ENCODE results near the gene ZNF362. TPM values are rescaled to one million over a fixed set of nuclear protein-coding genes. Genes with fewer than 3 reads are reported as not detected.

The ZNF362 gene
- total and polyA plus RNA-seq, 2 of the 13 experiments (the other 11 are each of a cell fraction or from before 2014, with no cell fraction given): 8.3 to 14.2 TPM

GRCh38 chr1:33255347-33256220, 708 bp upstream of the ZNF362 start (continued):
- TF ChIP-seq, protein P1, sequence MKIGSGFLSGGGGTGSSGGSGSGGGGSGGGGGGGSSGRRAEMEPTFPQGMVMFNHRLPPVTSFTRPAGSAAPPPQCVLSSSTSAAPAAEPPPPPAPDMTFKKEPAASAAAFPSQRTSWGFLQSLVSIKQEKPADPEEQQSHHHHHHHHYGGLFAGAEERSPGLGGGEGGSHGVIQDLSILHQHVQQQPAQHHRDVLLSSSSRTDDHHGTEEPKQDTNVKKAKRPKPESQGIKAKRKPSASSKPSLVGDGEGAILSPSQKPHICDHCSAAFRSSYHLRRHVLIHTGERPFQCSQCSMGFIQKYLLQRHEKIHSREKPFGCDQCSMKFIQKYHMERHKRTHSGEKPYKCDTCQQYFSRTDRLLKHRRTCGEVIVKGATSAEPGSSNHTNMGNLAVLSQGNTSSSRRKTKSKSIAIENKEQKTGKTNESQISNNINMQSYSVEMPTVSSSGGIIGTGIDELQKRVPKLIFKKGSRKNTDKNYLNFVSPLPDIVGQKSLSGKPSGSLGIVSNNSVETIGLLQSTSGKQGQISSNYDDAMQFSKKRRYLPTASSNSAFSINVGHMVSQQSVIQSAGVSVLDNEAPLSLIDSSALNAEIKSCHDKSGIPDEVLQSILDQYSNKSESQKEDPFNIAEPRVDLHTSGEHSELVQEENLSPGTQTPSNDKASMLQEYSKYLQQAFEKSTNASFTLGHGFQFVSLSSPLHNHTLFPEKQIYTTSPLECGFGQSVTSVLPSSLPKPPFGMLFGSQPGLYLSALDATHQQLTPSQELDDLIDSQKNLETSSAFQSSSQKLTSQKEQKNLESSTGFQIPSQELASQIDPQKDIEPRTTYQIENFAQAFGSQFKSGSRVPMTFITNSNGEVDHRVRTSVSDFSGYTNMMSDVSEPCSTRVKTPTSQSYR (CRISPR knock-in tag; IDR thresholded peaks at IDR 0.05; ENCODE audit: borderline replicate concordance): no peak
- TF ChIP-seq ZBTB44 (CRISPR knock-in tag; IDR thresholded peaks at IDR 0.05) (no peak), CBFB (CRISPR knock-in tag; IDR thresholded peaks at IDR 0.05) (no peak), SALL1 (CRISPR knock-in tag; IDR thresholded peaks at IDR 0.05) (peak; percentile 23; the same call in 1 of the 2 replicates), ZNF883 (CRISPR knock-in tag; IDR thresholded peaks at IDR 0.05; ENCODE audit: not compliant biosample characterization) (no peak), ZNF205 (CRISPR knock-in tag; IDR thresholded peaks at IDR 0.05) (no peak), HES4 (CRISPR knock-in tag; IDR thresholded peaks at IDR 0.05; ENCODE audit: borderline replicate concordance) (no peak), TOPORS (CRISPR knock-in tag; IDR thresholded peaks at IDR 0.05) (no peak; the same call in 1 of the 2 replicates), LBX2 (CRISPR knock-in tag; IDR thresholded peaks at IDR 0.05; ENCODE audit: borderline replicate concordance) (no peak), ZMYM4 (CRISPR knock-in tag; IDR thresholded peaks at IDR 0.05) (peak; percentile 41; the same call in 1 of the 2 replicates), PCBP1 (IDR thresholded peaks at IDR 0.05; ENCODE audit: borderline replicate concordance, low read depth, low read length) (0 out of 2 replicates have a peak, but pooled peaks have one; percentile 49), ZNF746 (CRISPR knock-in tag; IDR thresholded peaks at IDR 0.05) (0 out of 2 replicates have a peak, but pooled peaks have one; percentile 17), ZNF572 (CRISPR knock-in tag; IDR thresholded peaks at IDR 0.05) (no peak)
- TF ChIP-seq, protein P2, sequence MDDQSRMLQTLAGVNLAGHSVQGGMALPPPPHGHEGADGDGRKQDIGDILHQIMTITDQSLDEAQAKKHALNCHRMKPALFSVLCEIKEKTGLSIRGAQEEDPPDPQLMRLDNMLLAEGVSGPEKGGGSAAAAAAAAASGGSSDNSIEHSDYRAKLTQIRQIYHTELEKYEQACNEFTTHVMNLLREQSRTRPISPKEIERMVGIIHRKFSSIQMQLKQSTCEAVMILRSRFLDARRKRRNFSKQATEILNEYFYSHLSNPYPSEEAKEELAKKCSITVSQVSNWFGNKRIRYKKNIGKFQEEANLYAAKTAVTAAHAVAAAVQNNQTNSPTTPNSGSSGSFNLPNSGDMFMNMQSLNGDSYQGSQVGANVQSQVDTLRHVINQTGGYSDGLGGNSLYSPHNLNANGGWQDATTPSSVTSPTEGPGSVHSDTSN (CRISPR knock-in tag; IDR thresholded peaks at IDR 0.05; ENCODE audit: borderline replicate concordance): no peak
- TF ChIP-seq, protein P3, sequence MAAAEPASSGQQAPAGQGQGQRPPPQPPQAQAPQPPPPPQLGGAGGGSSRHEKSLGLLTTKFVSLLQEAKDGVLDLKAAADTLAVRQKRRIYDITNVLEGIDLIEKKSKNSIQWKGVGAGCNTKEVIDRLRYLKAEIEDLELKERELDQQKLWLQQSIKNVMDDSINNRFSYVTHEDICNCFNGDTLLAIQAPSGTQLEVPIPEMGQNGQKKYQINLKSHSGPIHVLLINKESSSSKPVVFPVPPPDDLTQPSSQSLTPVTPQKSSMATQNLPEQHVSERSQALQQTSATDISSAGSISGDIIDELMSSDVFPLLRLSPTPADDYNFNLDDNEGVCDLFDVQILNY (CRISPR knock-in tag; conservative IDR thresholded peaks at IDR 0.05): no peak
- TF ChIP-seq, protein P4, sequence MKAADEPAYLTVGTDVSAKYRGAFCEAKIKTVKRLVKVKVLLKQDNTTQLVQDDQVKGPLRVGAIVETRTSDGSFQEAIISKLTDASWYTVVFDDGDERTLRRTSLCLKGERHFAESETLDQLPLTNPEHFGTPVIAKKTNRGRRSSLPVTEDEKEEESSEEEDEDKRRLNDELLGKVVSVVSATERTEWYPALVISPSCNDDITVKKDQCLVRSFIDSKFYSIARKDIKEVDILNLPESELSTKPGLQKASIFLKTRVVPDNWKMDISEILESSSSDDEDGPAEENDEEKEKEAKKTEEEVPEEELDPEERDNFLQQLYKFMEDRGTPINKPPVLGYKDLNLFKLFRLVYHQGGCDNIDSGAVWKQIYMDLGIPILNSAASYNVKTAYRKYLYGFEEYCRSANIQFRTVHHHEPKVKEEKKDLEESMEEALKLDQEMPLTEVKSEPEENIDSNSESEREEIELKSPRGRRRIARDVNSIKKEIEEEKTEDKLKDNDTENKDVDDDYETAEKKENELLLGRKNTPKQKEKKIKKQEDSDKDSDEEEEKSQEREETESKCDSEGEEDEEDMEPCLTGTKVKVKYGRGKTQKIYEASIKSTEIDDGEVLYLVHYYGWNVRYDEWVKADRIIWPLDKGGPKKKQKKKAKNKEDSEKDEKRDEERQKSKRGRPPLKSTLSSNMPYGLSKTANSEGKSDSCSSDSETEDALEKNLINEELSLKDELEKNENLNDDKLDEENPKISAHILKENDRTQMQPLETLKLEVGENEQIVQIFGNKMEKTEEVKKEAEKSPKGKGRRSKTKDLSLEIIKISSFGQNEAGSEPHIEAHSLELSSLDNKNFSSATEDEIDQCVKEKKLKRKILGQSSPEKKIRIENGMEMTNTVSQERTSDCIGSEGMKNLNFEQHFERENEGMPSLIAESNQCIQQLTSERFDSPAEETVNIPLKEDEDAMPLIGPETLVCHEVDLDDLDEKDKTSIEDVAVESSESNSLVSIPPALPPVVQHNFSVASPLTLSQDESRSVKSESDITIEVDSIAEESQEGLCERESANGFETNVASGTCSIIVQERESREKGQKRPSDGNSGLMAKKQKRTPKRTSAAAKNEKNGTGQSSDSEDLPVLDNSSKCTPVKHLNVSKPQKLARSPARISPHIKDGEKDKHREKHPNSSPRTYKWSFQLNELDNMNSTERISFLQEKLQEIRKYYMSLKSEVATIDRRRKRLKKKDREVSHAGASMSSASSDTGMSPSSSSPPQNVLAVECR (CRISPR knock-in tag; IDR thresholded peaks at IDR 0.05; ENCODE audit: borderline replicate concordance): peak; percentile 55; the same call in 1 of the 2 replicates

All from HepG2 (cell line).